NCI-H187 treated with DMSO at 0.1 percent for 48 hours (cell line): ENCODE data around the gene MSLN.
"Not testable (repeated sequence)": the region's sequence is repeated elsewhere in the genome, so short reads cannot be mapped to it uniquely, and the experiment has no call there.

Experiments
- DNase-seq: peaks from one replicate; lab custom pipeline; 2025; lab: John Stamatoyannopoulos, UW

Gene MSLN

DNA sequence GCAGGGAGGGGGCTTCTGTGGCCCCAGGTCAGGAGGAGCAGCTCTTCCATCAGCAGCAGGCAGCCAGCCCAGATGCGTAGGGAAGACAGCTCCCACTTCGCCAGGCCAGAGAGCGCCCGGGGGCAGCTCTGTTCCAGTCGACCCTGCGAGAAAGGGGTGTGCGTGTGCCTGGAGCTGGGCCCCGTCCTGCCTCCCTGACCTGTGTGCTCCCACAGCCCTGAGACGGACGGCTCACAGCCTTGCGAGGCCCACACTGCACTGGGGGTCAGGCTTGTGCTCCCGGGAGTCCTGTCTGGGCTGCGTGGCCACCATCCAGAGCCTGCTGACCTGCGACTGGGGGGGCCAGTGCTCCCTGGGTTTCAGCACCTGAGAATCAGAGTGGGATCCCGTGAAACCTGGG, 469 bp upstream of the MSLN start:
- DNase-seq: no peak

- DNase-seq: no peak
Observed at GRCh38 chr16:761625-762513, 1.3 kb downstream of the MSLN start.

DNA sequence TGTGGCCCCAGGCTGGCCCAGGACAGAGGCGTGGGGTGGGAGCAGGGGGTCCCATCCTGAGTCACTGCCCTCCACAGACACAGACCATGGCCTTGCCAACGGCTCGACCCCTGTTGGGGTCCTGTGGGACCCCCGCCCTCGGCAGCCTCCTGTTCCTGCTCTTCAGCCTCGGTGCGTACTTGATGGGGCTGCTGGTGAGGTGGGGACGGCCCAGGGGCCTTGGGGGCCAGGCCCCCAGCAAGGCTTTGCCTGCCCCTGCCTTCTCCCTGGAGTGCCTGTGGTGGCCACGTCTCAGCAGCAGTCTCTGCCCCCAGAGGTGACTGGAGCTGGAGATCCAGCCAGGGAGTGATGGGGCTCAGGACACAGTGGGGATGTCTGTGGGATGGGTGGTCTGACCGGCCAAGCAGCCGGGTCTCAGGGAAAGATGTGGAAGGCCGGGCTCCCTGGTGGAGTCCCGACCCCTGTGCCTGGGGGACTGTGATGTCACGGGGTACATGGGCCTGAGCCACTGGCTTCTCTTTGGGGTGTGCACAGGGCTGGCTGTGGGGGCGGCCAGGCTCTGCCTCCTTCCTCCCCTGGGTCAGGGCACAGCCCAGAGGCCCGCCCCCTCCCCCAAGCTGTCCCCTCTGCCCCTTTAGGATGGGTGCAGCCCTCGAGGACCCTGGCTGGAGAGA, 2.2 kb downstream of the MSLN start:
- no peak for DNase-seq

DNA sequence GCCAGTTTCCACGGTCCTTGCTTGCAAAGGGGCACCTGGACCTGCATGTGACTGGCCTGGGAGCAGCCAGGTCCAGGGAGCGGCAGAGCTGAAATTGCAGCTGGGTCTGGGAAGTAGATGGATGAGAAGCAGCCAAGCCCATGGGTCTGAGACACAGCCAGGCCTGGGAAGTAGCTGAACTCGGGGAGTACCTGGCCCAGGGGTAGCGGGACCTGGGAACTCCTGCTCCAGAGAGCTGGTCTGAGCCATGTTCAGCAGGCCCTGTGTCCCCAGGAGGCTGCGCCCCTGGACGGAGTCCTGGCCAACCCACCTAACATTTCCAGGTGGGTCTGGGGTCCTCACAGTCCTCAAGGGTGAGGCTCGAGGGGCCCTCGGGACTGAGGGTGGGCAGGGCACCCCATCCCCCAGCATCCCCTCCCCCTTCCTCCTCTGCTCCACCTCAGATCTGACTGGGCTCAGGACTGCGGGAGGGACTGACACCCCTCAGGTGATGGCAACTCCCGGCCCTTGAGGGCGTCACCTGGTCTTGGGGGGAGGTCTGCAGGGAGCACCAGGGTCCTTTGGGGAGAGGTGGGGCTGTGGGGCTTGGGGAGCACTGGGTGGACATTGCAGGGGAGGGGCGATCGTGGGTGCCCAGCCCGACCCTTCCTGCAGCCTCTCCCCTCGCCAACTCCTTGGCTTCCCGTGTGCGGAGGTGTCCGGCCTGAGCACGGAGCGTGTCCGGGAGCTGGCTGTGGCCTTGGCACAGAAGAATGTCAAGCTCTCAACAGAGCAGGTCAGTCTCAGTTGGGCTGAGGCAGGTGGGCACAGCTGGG, 3.0 kb downstream of the MSLN start:
- DNase-seq: no peak

DNA sequence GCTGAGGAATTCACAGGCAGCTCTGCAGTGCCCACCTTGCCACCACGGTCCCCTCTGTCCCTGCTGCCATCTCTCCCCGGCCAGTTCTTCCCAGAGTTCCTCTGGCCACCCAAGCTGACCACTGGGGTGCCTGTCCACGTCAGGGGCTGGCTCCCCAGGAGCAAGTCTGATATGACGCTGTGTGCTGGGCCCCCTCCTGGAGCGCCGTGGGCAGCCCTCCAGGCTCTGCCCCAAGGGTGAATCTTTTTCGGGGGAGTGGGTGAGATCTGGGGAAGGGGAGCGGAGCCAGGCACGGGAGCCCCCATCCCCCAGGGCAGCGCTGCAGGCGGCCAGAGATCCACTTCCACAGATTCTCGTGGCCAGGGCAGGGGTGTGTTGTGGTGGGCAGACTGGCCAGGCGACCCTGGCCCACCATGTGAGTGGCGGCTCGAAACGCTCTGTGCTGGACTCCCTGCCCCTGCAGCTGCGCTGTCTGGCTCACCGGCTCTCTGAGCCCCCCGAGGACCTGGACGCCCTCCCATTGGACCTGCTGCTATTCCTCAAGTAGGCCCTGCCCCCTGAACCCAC, 3.7 kb downstream of the MSLN start:
- DNase-seq: no peak

DNA sequence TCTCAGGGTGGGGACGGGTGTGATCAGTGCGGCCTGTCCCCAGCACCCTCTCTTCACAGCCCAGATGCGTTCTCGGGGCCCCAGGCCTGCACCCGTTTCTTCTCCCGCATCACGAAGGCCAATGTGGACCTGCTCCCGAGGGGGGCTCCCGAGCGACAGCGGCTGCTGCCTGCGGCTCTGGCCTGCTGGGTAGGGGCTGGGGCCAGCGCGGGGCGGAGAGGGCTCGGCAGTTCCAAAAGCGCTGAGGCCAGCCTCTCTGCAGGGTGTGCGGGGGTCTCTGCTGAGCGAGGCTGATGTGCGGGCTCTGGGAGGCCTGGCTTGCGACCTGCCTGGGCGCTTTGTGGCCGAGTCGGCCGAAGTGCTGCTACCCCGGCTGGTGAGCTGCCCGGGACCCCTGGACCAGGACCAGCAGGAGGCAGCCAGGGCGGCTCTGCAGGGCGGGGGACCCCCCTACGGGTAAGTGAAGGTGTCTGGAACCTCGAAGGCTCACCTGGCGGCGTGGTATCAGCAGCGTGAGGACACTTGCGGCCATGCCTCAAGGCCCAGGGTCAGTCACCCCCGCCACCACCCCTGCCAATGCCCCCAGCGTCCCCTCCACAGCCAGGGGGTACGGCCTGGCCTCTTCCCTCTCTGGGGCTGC, 4.4 kb downstream of the MSLN start:
- DNase-seq: no peak

GRCh38 chr16:765488-765865, 4.9 kb downstream of the MSLN start:
- DNase-seq: no peak

DNA sequence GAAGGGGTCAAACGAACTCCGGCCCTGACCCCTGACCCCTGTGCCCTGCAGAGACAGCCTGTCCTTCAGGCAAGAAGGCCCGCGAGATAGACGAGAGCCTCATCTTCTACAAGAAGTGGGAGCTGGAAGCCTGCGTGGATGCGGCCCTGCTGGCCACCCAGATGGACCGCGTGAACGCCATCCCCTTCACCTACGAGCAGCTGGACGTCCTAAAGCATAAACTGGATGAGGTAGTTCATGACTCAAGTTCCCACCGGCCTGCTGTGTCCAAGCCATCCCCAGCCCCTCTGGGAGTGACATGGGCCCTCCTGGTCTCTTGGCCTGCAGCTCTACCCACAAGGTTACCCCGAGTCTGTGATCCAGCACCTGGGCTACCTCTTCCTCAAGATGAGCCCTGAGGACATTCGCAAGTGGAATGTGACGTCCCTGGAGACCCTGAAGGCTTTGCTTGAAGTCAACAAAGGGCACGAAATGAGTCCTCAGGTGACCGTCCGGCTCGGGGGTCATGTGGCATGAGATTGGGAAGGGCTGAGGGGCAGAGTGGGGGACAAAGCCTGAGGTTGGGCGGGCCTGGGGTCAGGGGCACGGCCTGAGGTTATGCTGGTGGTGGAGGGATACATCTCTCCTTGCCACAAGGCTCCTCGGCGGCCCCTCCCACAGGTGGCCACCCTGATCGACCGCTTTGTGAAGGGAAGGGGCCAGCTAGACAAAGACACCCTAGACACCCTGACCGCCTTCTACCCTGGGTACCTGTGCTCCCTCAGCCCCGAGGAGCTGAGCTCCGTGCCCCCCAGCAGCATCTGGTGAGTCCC, 5.7 kb downstream of the MSLN start:
- DNase-seq: no peak

- DNase-seq: no peak
Observed at GRCh38 chr16:766820-767640, 6.5 kb downstream of the MSLN start.

GRCh38 chr16:767743-768235, 7.3 kb downstream of the MSLN start:
- DNase-seq: no peak

GRCh38 chr16:768428-768827, 7.9 kb downstream of the MSLN start:
- DNase-seq: no peak

DNA sequence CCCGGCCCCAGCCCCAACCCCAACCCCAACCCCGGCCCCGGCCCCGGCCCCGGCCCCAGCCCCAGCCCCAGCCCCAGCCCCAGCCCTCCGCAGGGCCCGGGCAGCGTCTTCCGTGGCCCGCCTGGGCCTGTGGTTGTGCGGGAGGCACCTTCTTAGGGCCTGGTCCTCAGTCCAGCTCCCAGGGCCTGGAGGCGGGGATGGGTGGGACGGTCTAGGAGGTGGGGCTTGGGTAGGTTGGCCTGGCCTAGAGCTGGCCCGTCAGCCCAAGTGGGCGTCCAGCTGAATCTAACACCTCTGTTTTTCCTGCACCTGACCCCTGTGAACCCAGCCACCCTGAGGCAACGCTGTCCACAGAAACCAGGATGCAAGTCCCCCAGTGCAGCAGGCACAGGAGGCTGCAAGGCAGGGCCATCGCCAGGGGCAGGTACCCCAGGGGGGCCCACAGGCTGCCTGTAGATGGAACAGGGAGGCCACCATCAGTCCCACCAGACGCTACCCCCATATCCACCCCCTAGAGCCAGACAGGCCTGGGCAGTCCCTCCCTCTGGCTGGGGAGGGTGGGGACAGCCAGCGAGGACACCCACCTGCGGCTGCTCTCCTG, 8.8 kb downstream of the MSLN start:
- DNase-seq: no peak

DNA sequence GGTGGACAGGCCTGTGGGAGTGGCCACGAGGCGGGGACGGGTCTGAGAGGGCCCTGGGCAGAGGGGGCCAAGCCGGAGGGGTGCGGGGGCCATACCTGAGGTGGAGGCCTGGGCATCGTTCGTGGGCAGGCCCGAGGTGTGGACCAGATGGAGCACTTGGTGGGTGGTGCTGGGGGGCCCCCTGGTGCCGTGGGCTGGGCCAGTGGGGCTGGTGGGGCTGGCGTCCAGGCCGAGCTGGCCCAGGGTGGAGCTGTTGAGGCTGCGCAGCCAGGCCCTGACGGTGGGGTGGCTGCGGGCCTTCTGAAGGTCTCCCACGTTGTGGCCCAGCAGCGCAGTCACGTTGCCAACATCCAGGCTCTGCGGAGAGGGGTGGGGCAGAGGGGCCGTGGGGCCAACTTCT, 9.4 kb downstream of the MSLN start:
- no peak for DNase-seq

DNA sequence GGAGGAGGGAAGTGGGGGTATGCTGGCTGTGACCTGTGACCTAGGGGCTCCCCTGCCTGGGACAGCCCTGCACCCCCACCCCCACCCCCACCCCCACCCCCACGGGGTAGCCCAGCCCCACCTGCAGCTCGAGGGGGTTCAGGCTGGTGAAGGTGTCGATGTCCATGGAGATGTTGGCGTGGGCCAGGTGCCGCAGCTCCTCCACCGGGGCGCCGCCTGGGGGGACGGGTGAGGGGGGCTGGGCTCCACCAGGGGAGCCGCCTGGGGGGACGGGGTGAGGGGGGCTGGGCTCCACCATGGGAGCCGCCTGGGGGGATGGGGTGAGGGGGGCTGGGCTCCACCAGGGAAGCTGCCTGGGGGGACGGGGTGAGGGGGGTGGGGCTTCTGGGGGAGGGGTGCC, 9.9 kb downstream of the MSLN start:
- DNase-seq: no peak

DNA sequence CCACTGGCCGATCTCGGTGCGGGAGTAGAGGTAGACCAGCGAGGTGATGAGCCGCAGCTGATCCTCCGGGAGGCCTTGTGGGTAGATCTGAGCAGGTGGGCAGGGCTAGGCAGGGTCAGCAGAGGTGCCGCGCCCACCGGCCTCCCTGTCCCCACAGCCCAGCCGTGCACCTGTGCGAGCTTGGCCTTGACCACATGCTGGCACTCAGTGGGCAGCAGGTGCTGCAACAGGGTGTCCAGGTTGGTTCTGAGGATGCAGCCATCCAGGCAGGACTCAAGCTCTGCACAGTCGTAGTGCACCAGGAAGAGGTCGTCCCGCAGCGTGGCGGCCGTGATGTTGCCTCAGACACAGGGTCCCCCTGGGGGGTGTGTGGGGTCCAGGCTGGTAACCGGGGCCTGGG, 12.4 kb downstream of the MSLN start:
- no peak for DNase-seq

GRCh38 chr16:774086-775001, 13.8 kb downstream of the MSLN start:
- DNase-seq: no peak

DNA sequence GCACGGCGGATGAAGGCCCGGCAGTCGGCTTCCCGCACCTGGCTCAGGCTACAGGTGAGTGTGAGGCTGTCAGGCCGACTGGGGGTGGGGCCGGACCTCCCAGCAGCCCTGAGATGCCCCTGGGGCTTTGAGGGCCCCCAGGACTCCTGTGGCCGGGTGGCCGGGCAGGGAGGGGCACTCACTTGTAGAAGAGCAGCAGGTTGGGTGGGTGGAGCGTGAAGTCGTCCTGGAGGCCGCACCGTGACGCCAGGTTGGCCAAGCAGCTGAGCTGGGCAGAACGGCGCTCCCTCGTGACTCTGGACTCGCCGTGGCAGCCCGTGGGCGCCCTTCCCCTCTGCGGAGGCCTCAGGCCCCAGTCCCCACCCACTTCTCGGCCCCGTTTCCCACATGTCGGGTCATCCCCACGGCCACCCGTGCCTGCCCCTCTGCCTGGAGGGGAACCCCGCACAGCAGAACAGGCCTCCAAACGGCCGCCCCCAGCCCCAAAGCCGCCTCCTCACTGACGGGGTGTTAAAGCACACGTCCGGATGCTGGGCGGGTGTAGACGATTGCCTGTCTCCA, 14.8 kb downstream of the MSLN start:
- no peak for DNase-seq

DNA sequence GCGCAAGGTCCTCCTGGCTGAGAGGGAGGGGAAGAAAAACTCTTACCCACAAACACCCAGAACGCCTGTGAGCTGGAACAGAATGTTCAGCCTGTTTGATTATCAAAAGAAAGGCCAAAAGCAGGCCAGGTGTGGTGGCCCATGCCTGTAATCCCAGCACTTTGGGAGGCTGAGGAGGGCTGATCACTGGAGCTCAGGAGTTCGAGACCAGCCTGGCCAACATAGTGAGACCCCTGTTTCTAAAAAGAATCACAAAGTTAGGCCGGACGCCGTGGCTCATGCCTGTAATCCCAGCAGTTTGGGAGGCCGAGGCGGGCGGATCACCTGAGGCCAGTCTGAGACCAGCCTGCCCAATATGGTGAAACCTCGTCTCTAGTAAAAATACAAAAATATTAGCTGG, 15.8 kb downstream of the MSLN start:
- not testable (repeated sequence) for DNase-seq
